Measurements from ENCODE around the gene CHIA.

GRCh38 chr1:111256988-111257658 is 33.5 kb upstream of the CHIA start:
- TF ChIP-seq POLR2AphosphoS5 (IDR thresholded peaks at IDR 0.05), result no peak
- no peak for TF ChIP-seq EP300 (IDR thresholded peaks at IDR 0.05)
- TF ChIP-seq CTCF (IDR thresholded peaks at IDR 0.05), result no peak

Data from sigmoid colon (tissue), 4 donors.